ENCODE results near the gene MSANTD1.

MSANTD1 gene

GRCh38 chr4:3217266-3217665, 31.7 kb upstream of the MSANTD1 start:
- no peak for DNase-seq

DNA sequence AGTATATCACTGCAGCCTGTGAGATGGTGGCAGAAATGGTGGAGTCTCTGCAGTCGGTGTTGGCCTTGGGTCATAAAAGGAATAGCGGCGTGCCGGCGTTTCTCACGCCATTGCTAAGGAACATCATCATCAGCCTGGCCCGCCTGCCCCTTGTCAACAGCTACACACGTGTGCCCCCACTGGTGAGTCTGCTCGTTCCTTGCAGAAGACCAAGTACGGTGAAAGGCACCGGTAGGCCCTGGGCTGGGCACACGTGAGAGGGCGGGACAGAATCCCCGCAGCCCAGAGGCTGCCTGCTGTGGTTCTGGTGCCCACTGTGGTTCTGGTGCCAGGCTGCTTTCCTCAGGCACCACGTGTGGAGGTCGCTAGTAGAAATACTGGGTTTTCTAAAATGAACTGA, 31.2 kb upstream of the MSANTD1 start:
- no peak for DNase-seq

DNA sequence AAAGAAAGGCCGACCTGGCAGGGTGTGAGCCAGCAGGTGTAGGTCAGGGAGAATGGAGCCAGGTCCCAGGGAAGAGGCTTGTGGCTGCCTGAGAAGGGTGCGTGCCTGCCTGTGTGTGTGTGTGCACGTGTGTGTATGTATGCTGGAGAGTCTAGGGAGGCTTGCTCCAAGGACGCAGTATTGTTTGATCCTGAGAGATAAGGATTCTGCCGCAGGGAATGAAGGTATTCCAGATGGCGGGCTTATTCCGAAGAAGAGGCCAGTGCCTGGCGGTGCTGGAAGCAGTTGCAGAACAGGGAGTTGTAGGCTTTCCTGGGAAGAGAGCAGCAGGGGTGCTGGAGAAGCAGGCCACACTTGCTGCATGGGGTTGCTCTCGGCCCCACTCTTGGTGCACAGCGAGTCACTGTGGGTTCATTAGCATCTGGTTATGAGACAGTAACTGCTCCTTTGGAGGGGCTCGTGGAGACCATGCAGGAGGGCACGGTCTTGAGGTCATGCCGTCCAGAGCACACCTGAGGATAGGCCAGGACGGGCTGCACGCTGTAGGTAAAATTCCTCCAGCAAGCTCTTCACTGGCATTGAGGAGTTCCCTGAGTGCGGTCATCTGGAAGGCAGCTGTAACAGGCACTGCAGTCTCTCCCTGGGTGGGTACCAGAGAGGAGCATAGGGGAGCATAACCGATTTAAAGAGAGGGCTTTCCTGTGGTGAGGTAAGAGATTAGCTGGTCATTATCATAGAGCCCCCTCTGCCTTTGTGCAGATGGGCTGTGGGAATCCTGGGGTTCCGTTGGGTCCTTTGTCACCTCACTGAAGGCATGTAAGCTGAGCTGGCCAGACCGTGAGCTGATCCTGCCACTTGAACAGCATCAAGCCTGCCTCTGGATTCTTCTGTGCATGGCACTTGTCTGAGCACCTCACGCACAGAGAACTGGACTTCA, 29.9 kb upstream of the MSANTD1 start:
- DNase-seq, result no peak

DNA sequence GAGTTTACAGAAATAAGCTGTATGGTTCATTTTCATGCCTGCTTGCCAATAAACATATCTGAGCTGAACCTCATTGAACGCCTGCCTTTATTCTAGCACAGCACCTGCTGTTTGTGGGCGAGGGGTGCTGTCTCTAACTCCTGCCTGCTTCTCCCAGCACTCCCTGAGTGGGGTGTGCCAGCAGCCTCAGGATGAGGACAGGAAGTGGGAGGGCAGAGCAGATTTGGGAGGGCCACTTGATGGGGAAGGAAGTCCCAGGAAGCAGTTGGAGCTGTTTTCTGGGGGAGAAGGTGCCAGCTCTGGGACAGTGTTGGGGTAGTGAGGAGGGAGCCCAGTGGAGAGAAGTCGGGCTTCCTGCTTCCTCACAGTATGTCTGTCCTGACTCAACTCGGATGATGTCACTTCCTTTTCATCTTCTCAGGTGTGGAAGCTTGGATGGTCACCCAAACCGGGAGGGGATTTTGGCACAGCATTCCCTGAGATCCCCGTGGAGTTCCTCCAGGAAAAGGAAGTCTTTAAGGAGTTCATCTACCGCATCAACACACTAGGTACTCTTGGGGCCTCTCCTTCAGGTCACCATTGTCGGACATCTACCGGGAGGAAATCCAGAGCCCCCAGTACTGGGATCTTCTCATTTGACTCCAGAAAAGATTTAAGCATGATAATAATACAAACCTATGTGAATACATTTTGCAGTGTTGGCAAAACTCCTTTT, 29.0 kb upstream of the MSANTD1 start:
- DNase-seq, result no peak

DNA sequence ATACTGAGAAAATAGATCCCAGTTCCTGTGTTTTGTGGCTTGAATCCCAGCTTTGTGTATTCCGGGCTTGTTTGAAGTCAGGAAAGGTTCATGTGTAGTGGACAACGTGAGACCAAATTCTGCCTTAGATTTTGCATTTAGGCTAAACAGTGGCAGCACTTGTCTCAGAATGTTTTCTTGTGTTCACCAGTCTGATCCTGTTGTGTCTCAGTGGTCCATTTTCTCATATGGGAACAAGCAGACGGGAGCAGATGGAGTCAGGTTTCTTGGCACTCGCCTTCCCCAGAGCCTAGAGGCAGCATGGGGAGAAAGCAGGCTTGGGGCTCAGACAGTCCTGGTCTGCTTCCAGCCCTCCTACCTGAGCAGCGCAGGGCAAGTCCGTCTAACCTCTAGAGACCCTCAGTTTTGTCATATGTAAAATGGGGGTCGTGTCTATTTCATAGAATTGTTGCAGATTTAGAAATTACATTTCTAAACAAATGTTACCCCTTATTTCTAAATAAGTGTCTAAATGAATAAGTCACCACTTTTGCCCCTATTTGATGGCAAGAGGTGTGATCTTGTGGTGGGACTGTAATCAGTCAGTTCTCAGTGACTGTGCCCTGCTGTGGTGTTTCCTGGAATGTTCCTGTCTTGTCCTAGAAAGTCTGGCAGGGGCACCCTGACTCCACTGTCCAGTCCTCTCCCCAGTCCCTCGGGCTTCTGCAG, 28.3 kb upstream of the MSANTD1 start:
- no peak for DNase-seq

DNA sequence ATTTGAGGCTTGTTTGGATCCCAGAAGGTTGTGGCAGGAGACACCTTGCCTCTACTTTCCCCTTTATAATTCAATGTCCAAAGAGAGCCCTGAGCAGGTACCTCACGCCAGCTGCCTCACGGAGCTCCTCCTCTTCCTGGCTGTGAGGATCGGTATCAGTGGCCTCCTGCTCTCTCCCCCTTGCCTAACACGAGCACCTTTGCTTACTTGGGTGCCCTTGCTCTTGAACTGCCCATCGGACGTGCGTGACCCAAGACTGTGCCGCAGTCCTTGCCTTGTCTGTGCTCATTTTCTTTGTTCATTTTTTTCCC, 27.8 kb upstream of the MSANTD1 start:
- no peak for DNase-seq

DNA sequence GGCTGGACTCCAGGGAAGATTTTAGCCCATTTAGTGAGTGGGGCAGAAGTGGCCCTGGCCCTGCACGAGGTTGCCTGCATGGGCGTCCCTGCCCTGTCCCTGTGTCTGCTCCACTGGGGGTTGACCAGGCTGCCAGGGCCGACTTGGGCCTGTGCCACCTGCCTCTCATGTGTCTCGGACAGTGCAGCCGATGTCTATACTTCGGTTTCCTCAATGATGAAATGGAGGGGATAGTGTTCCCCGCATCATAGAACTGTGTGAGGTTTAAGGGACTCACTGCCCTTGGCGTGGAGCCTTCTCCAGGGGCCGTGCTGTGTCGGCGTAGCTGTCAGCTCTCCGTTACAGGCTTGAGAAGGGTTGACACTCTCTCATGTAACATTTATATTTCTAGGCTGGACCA, 27.0 kb upstream of the MSANTD1 start:
- DNase-seq, result no peak

DNA sequence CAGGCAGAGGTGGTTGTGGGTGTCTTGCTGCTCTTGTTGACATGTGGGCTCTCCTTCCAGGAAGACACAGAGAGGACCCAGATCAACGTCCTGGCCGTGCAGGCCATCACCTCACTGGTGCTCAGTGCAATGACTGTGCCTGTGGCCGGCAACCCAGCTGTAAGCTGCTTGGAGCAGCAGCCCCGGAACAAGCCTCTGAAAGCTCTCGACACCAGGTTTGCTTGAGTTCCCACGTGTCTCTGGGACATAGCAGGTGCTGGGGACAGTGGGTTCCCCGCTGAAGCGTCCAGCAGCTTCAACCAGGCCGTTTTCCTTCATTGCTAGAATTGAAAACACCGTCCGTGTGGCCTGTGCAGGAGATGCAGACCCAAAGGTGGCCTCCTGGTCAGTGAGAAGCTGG, 25.6 kb upstream of the MSANTD1 start:
- DNase-seq, result no peak

- no peak for DNase-seq
Observed at GRCh38 chr4:3223956-3224748, 24.8 kb upstream of the MSANTD1 start.

GRCh38 chr4:3225071-3225850, 23.7 kb upstream of the MSANTD1 start:
- no peak for DNase-seq

GRCh38 chr4:3225936-3226335, 23.0 kb upstream of the MSANTD1 start:
- DNase-seq, result no peak

GRCh38 chr4:3226467-3226866, 22.5 kb upstream of the MSANTD1 start:
- DNase-seq, result no peak

DNA sequence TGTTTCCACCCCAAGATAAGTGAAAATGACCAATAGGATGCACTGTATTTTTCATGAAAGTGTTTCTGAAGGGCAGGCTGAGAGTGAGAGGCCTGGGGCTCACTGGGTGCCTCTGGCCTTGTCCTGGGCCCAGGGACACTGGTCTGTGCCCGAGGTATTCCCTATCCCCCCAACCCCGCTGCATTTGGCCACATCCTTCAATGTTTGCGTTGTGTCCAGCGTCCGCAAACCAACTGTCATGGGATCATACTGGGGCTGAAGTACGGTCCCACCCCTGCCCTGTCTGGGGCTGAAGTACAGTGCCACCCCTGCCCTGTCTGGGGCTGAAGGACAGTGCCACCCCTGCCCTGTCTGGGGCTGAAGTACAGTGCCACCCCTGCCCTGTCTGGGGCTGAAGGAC, 22.0 kb upstream of the MSANTD1 start:
- no peak for DNase-seq

GRCh38 chr4:3227878-3228675, 20.9 kb upstream of the MSANTD1 start:
- no peak for DNase-seq

GRCh38 chr4:3228881-3229280, 20.1 kb upstream of the MSANTD1 start:
- no peak for DNase-seq

DNA sequence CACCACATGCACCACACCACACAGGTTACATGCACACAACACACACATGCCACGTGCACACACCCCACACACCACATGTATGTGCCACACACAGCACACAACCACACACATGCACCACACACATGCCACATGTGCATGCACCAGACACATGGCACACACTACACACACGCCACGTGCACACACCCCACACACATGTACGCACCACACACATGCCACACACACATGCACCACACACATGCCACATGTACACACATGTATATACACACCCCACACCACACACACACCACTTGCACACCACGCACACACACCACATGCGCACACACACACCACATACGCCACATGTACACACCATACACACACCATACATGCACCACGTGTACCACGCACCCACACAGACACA, 19.6 kb upstream of the MSANTD1 start:
- DNase-seq, result no peak

- DNase-seq, result no peak
Observed at GRCh38 chr4:3229964-3230363, 19.0 kb upstream of the MSANTD1 start.

DNA sequence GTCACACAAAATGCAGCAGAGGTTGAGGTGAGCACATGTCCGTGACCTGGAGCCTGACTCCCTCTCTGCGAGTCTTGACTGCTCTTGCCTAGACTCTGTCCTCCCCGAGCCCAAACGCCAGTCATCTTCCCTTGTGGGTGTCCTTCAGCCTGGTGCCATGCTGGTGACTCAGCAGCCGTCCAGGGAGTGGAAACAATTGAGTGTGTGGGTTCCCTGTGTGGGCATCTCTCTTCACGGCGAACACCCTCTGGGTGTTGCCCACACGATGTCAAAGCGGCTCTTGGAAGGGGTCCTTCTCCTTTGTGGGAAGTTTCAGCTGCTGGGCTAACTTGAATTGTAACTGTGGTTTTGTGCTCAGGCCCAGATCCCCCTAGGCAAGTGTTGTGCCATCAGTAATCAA, 17.5 kb upstream of the MSANTD1 start:
- DNase-seq, result no peak

GRCh38 chr4:3232001-3232400, 17.0 kb upstream of the MSANTD1 start:
- DNase-seq, result no peak

GRCh38 chr4:3232871-3233271, 16.1 kb upstream of the MSANTD1 start:
- no peak for DNase-seq

DNA sequence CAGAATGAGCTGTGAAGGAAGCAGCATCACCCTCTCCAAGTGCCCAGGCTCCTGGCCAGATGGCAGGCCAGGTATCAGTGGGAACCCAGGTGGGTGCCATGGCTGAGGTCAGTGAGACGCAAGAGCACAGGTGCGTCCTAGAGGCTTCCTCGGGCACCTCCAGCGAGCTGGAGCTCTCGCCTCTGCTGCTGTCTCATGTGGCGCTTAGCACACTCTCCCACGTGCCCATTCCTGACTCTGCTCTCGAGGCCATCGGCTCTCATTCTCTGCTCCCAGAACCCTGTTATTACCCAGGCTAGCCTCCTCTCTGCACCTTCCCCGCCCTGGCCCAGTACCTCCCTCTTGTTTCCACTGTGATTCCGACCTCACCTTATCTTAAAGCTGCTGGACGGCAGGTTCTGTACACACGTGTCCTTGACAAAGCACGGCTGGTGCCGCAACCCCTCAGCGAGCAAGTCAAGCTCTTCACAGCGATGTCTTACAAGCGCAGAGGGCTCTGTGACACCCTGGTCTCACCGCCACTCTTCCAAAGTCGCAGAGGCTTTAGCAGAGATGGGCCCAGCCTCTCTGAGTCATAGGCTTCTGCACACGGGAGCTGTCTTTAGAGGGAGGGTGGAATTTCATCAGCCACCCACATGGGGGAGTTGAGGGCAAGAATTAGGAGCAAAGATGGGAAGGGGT, 15.4 kb upstream of the MSANTD1 start:
- DNase-seq, result no peak

Data from activated CD4-positive, alpha-beta T cell treated with anti-CD3 and anti-CD28 coated beads, Interleukin-2, amount 50 U/mL, for 4 hours (primary cell).